A549 (cell line): ENCODE measurements around the gene IGF2. TPM values are rescaled to one million over a fixed set of nuclear protein-coding genes. Genes with fewer than 3 reads are reported as not detected.

ENCODE experiments used
- ATAC-seq, 2 experiments: fragments of 200-7000 bp in 1 of 2; fragments of >200 bp in 1 of 2; cut with Nextera tagmentation in 1 of 2; cut with Tn5 transposase in 1 of 2; 3 replicates each; pipeline versions ENCODE4 v1.8.0 to v1.9.1; 2018 to 2020; ENCODE audit warnings: mild to moderate bottlenecking in 1 of 2, moderate library complexity in 1 of 2
- CTCF ChIA-PET: fragments of 300-600 bp; sonication (Branson Sonifier 250); formaldehyde crosslinking; extraction: SDS; loops from one replicate; lab custom pipeline; 2021; ENCODE audit warnings: antibody characterized with exemption, inconsistent platforms; lab: Yijun Ruan, JAX
- POLR2A ChIA-PET: fragments of 350-600 bp; formaldehyde crosslinking; extraction: SDS; loops from one replicate; lab custom pipeline; 2021; ENCODE audit warnings: antibody characterized with exemption, inconsistent platforms; lab: Yijun Ruan, JAX
- DNase-seq, 2 experiments: peaks; one replicate each; pipeline versions ENCODE4 v3.0.0 to v3.0.0-alpha.2; 2011 to 2016; ENCODE audit warnings: low read depth in 1 of 2, low spot score in 1 of 2
- FAIRE-seq: peaks from 2 replicates; lab custom pipeline; 2011; peaks lifted over from hg19 to GRCh38; lab: Jason Lieb, UNC
- H3K27ac ChIP-seq, 2 experiments: fragments of >200 bp; sonication (Bioruptor Twin); formaldehyde crosslinking; 3 replicates each; pipeline ENCODE4 v1.5.1; 2016 to 2017
- H3K4me1 ChIP-seq: fragments of >200 bp; sonication (Bioruptor Twin); formaldehyde crosslinking; 3 replicates; pipeline ENCODE4 v1.6.1; 2016
- H3K4me2 ChIP-seq: fragments of >200 bp; sonication (Bioruptor Twin); formaldehyde crosslinking; 3 replicates; pipeline ENCODE4 v1.6.1; 2016
- H3K4me3 ChIP-seq: fragments of >200 bp; sonication (Bioruptor Twin); formaldehyde crosslinking; 3 replicates; pipeline ENCODE4 v1.5.1; 2016
- H3K9me3 ChIP-seq: fragments of >200 bp; sonication (Bioruptor Twin); formaldehyde crosslinking; 3 replicates; pipeline ENCODE4 v1.6.1; 2016
- BCL3 ChIP-seq: fragments of >200 bp; sonication (Bioruptor Twin); formaldehyde crosslinking; IDR thresholded peaks from 3 replicates; pipeline ENCODE4 v1.6.1; 2016
- CHD2 ChIP-seq: fragments of 150-350 bp; IDR thresholded peaks from 2 replicates; pipeline ENCODE4 v1.6.1; 2014; ENCODE audit warnings: low read length; ENCODE audit not compliant: partially characterized antibody
- CTCF ChIP-seq: fragments of >200 bp; sonication (Bioruptor Twin); formaldehyde crosslinking; IDR thresholded peaks from 3 replicates; pipeline ENCODE4 v1.5.1; 2016
- ELK1 ChIP-seq: fragments of 150-350 bp; IDR thresholded peaks from 2 replicates; pipeline ENCODE4 v1.6.1; 2014; ENCODE audit warnings: low read depth, mild to moderate bottlenecking, low read length
- EP300 ChIP-seq, 2 experiments: fragments of >200 bp; sonication (Bioruptor Twin); formaldehyde crosslinking; IDR thresholded peaks; 2 replicates in 1 of 2; 3 replicates in 1 of 2; pipeline ENCODE4 v1.6.1; 2016 to 2017
- ESRRA ChIP-seq: fragments of 150-350 bp; IDR thresholded peaks from 2 replicates; pipeline ENCODE4 v1.6.1; 2014; ENCODE audit warnings: mild to moderate bottlenecking, low read length, borderline replicate concordance
- FOSL2 ChIP-seq, 2 experiments: fragments of 450-650 bp in 1 of 2; fragments of >200 bp in 1 of 2; sonication (Bioruptor Twin) in 1 of 2; formaldehyde crosslinking; IDR thresholded peaks; 2 replicates each; pipeline versions ENCODE4 v1.5.0 to v1.6.1; 2016 to 2020; ENCODE audit warnings: mild to moderate bottlenecking in 1 of 2, moderate library complexity in 1 of 2
- HDAC2 ChIP-seq: fragments of 200-600 bp; sonication (generic); IDR thresholded peaks from 2 replicates; pipeline ENCODE4 v1.6.1; 2016
- HEYL ChIP-seq: fragments of 250-450 bp; sonication (Bioruptor Pico); IDR thresholded peaks from 2 replicates; pipeline ENCODE4 v1.8.0; 2021; ENCODE audit warnings: mild to moderate bottlenecking, moderate library complexity
- HOXA7 ChIP-seq: fragments of 250-450 bp; sonication (Bioruptor Pico); IDR thresholded peaks from 2 replicates; pipeline ENCODE4 v1.5.0; 2020; ENCODE audit warnings: mild to moderate bottlenecking, moderate library complexity
- HOXB13 ChIP-seq: fragments of 250-450 bp; sonication (Bioruptor Pico); IDR thresholded peaks from 2 replicates; pipeline ENCODE4 v1.5.0; 2020; ENCODE audit warnings: low read depth, mild to moderate bottlenecking, moderate library complexity
- JUN ChIP-seq, 2 experiments: fragments of >200 bp; sonication (Bioruptor Twin); formaldehyde crosslinking; IDR thresholded peaks; 2 replicates in 1 of 2; 3 replicates in 1 of 2; pipeline ENCODE4 v1.6.1; 2016 to 2017
- NR3C1 ChIP-seq: fragments of >200 bp; sonication (Bioruptor Twin); formaldehyde crosslinking; IDR thresholded peaks from 3 replicates; pipeline ENCODE4 v1.6.1; 2017
- POLR2AphosphoS2 ChIP-seq: conservative IDR thresholded peaks from 2 replicates; pipeline ENCODE4 v1.6.1; 2012; ENCODE audit warnings: low read length, improper control_type of control experiment, inconsistent platforms
- RARB ChIP-seq: fragments of 250-450 bp; sonication (Bioruptor Pico); IDR thresholded peaks from 2 replicates; pipeline ENCODE4 v1.8.0; 2021; ENCODE audit warnings: mild to moderate bottlenecking, moderate library complexity
- REST ChIP-seq: fragments of 200-600 bp; sonication (generic); IDR thresholded peaks from 2 replicates; pipeline ENCODE4 v1.6.1; 2016; ENCODE audit warnings: antibody characterized with exemption, mild to moderate bottlenecking, moderate library complexity
- TP53 ChIP-seq: fragments of 250-450 bp; sonication (Bioruptor Pico); IDR thresholded peaks from 2 replicates; pipeline ENCODE4 v1.5.0; 2021; ENCODE audit warnings: mild to moderate bottlenecking, moderate library complexity
- ZC3H11A ChIP-seq: fragments of 450-650 bp; IDR thresholded peaks from 2 replicates; pipeline ENCODE4 v1.6.1; 2014; ENCODE audit warnings: antibody characterized with exemption, mild to moderate bottlenecking
- ZSCAN20 ChIP-seq: fragments of 250-450 bp; sonication (Bioruptor Pico); IDR thresholded peaks from 2 replicates; pipeline ENCODE4 v1.8.0; 2022; ENCODE audit warnings: mild to moderate bottlenecking, moderate library complexity
- WGBS: methylation state at CpG from one replicate; pipeline ENCODE4 v1.1.6; 2017; ENCODE audit errors: missing lambda C conversion rate; 5-methylcytosine and 5-hydroxymethylcytosine counted together
- polyA plus RNA-seq, 4 experiments: library from polyadenylated mRNA; depleted of rRNA in 3 of 4; stranded (reverse); fragments of >200 nt; fragmentation: RNase III in 1 of 4; extraction: RNeasy Plus Mini Kit Qiagen cat#74134 plus additional on column Dnase treatment in 1 of 4; gene quantifications; 2 replicates in 3 of 4; 3 replicates in 1 of 4; pipeline ENCODE4 v1.2.3, GENCODE V29; 2011 to 2017
- TF ChIP-seq, protein P1 (sequence below): fragments of 250-450 bp; sonication (Bioruptor Pico); IDR thresholded peaks from 2 replicates; pipeline ENCODE4 v1.5.0; 2021; ENCODE audit warnings: mild to moderate bottlenecking, moderate library complexity, borderline replicate concordance
- TF ChIP-seq, protein P2 (sequence below): IDR thresholded peaks from 2 replicates; pipeline ENCODE4 v1.6.1; 2012
- TF ChIP-seq, protein P3 (sequence below): fragments of >200 bp; sonication (Bioruptor Twin); formaldehyde crosslinking; IDR thresholded peaks from 2 replicates; pipeline ENCODE4 v1.6.1; 2016

Gene IGF2
- polyA plus RNA-seq, 2 of the 4 experiments (the other 2 are of a cell fraction) = 2.0 to 2.9 TPM

DNA sequence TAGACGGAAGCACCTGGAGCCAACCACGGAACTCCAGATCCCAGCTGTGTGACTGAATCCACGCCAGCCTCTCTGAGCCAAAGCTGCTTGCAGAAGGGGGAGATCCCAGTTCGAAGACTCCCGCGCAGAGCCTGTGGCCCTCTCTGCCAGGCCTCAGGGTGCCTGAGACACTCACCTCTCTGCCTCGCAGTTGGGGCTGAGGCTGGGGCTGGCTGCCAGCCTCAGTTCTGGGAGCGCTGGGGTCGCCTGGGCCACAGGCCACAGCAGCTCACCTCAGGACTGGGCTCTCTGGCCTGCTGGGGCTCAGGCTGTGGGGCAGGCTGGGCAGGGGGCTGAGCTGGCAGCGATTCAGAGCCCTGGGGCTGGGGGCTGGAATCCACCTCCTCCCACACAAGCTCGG, 8.2 kb upstream of the IGF2 start:
- ChIA-PET CTCF (interaction anchor here (1.0 to 25.5 kb wide), 13 partner anchors 10 to 496 kb away, joined by 3 to 1333 read pairs (median 179); partner anchors contain the start of genes IGF2, INS, MRPL23 and SYT8), POLR2A (no interaction called here)
- FAIRE-seq = no peak
- no peak overlapping the region for H3K4me3 ChIP-seq
- no peaks in the 10 kb centered on the region for H3K9me3 ChIP-seq
- TF ChIP-seq ZSCAN20 (no peak), RARB (no peak), TP53 (CRISPR knock-in tag) (no peak)
- peaks cover 14% of the 10 kb centered on the region; the same call in 1 of the 3 replicates for H3K4me1 ChIP-seq
- no peak for DNase-seq
- H3K27ac ChIP-seq = no peak overlapping the region
- WGBS = 67% methylated on average over 8 of the region's 11 CpGs
- ATAC-seq = no peak
- H3K4me2 ChIP-seq = no peak overlapping the region

GRCh38 chr11:2146051-2146450, 6.9 kb upstream of the IGF2 start:
- H3K4me3 ChIP-seq = no peak overlapping the region
- DNase-seq (no peak), FAIRE-seq (no peak), ATAC-seq (no peak)
- no peak overlapping the region for H3K4me2 ChIP-seq
- no peak for TF ChIP-seq FOSL2 (IDR thresholded peaks at IDR 0.05)
- no peak for TF ChIP-seq FOSL2 (CRISPR knock-in tag; IDR thresholded peaks at IDR 0.05)
- no peak for TF ChIP-seq ZC3H11A
- TF ChIP-seq CHD2 = no peak
- no peak for TF ChIP-seq REST
- TF ChIP-seq HDAC2 = no peak
- POLR2A ChIA-PET = no interaction called here
- H3K9me3 ChIP-seq = no peaks in the 10 kb centered on the region
- 72% methylated on average over 16 of the region's 19 CpGs for WGBS
- peaks cover 19% of the 10 kb centered on the region; the same call in 2 of the 3 replicates for H3K4me1 ChIP-seq
- CTCF ChIA-PET = interaction anchor here (14.3 to 25.5 kb wide), 4 partner anchors 18 to 267 kb away, joined by 276 to 1333 read pairs (median 444); partner anchors contain the start of genes INS, MRPL23 and TH
- no peak overlapping the region for H3K27ac ChIP-seq

- H3K4me2 ChIP-seq = peak overlapping the region; percentile 73; the same call in 1 of the 3 replicates
- ATAC-seq (no peak), FAIRE-seq (no peak), DNase-seq (no peak)
- 22% methylated on average over 14 of the region's 18 CpGs for WGBS
- POLR2A ChIA-PET = no interaction called here
- CTCF ChIA-PET = interaction anchor here (0.7 to 25.5 kb wide), 8 partner anchors 8 to 548 kb away, joined by 3 to 1333 read pairs (median 7); partner anchors contain the start of genes INS and TH
- no peak overlapping the region for H3K4me3 ChIP-seq
- H3K9me3 ChIP-seq = no peaks in the 10 kb centered on the region
- H3K4me1 ChIP-seq = peaks cover 20% of the 10 kb centered on the region; the same call in 2 of the 3 replicates
- no peak overlapping the region for H3K27ac ChIP-seq
- TF ChIP-seq JUN (IDR thresholded peaks at IDR 0.05) = no peak
- TF ChIP-seq, protein P1, sequence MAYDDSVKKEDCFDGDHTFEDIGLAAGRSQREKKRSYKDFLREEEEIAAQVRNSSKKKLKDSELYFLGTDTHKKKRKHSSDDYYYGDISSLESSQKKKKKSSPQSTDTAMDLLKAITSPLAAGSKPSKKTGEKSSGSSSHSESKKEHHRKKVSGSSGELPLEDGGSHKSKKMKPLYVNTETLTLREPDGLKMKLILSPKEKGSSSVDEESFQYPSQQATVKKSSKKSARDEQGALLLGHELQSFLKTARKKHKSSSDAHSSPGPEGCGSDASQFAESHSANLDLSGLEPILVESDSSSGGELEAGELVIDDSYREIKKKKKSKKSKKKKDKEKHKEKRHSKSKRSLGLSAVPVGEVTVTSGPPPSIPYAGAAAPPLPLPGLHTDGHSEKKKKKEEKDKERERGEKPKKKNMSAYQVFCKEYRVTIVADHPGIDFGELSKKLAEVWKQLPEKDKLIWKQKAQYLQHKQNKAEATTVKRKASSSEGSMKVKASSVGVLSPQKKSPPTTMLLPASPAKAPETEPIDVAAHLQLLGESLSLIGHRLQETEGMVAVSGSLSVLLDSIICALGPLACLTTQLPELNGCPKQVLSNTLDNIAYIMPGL (CRISPR knock-in tag) = no peak
- no peak for TF ChIP-seq ELK1
- no peak for TF ChIP-seq HOXA7
- TF ChIP-seq HEYL (CRISPR knock-in tag) = no peak
- TF ChIP-seq, protein P2, sequence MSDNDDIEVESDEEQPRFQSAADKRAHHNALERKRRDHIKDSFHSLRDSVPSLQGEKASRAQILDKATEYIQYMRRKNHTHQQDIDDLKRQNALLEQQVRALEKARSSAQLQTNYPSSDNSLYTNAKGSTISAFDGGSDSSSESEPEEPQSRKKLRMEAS = no peak
- TF ChIP-seq, protein P3, sequence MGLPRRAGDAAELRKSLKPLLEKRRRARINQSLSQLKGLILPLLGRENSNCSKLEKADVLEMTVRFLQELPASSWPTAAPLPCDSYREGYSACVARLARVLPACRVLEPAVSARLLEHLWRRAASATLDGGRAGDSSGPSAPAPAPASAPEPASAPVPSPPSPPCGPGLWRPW = no peak
- no peak for TF ChIP-seq BCL3
- TF ChIP-seq HOXB13 (CRISPR knock-in tag) = no peak
- TF ChIP-seq ZSCAN20 = no peak
- TF ChIP-seq POLR2AphosphoS2 = no peak
- TF ChIP-seq NR3C1 = no peak
- no peak for TF ChIP-seq ESRRA
- no peak for TF ChIP-seq EP300 (IDR thresholded peaks at IDR 0.05)
- no peak for TF ChIP-seq CTCF
These were observed 5.5 kb upstream of the IGF2 start for GRCh38 chr11:2144544-2145248.
